Endodermal cell (in vitro differentiated cells): ENCODE results near the gene TOLLIP. TPM values are rescaled to one million over a fixed set of nuclear protein-coding genes. Genes with fewer than 3 reads are reported as not detected.

Experiments
- DNase-seq: peaks from one replicate; pipeline ENCODE4 v3.0.0-alpha.2; 2017
- H3K27ac ChIP-seq: 2 replicates; pipeline ENCODE4 v1.5.1; 2013; ENCODE audit warnings: mild to moderate bottlenecking, low read depth, low read length, moderate library complexity
- H3K27me3 ChIP-seq: 2 replicates; pipeline ENCODE4 v1.6.1; 2013; ENCODE audit warnings: mild to moderate bottlenecking, low read length, moderate library complexity; ENCODE audit not compliant: insufficient read depth, control insufficient read depth, poor library complexity, severe bottlenecking
- H3K36me3 ChIP-seq: 2 replicates; pipeline ENCODE4 v1.7.0; 2013; ENCODE audit warnings: mild to moderate bottlenecking, low read length, moderate library complexity; ENCODE audit not compliant: control insufficient read depth, insufficient read depth
- H3K4me1 ChIP-seq: one replicate; pipeline ENCODE4 v1.7.0; 2013; ENCODE audit warnings: low read length; ENCODE audit not compliant: control insufficient read depth, insufficient read depth
- H3K4me3 ChIP-seq: 2 replicates; pipeline ENCODE4 v1.5.1; 2013; ENCODE audit warnings: mild to moderate bottlenecking, low read length, moderate library complexity
- H3K9ac ChIP-seq: 2 replicates; pipeline ENCODE4 v1.6.1; 2013; ENCODE audit warnings: mild to moderate bottlenecking, low read length, moderate library complexity; ENCODE audit not compliant: poor library complexity, severe bottlenecking; ENCODE audit errors: extremely low read depth
- H3K9me3 ChIP-seq: 2 replicates; pipeline ENCODE4 v1.6.1; 2013; ENCODE audit warnings: mild to moderate bottlenecking, low read length, moderate library complexity; ENCODE audit not compliant: control insufficient read depth
- H3K27ac Mint-ChIP-seq: 2 replicates; pipeline ENCODE4 v1.8.0; 2020; ENCODE audit warnings: mixed read lengths
- H3K27me3 Mint-ChIP-seq: 2 replicates; pipeline ENCODE4 v1.8.0; 2021; ENCODE audit warnings: mild to moderate bottlenecking, mixed read lengths; ENCODE audit not compliant: insufficient read depth
- H3K36me3 Mint-ChIP-seq: 2 replicates; pipeline ENCODE4 v1.8.0; 2020; ENCODE audit warnings: low read depth, mixed read lengths
- H3K4me1 Mint-ChIP-seq: 2 replicates; pipeline ENCODE4 v1.8.0; 2020; ENCODE audit warnings: mixed read lengths
- H3K4me3 Mint-ChIP-seq: 2 replicates; pipeline ENCODE4 v1.8.0; 2020; ENCODE audit warnings: mild to moderate bottlenecking, moderate library complexity, mixed read lengths
- H3K9me3 Mint-ChIP-seq: 2 replicates; pipeline ENCODE4 v1.8.0; 2020; ENCODE audit warnings: mild to moderate bottlenecking, mixed read lengths
- WGBS, 2 experiments: methylation state at CpG; one replicate each; pipeline versions ENCODE4 v1.1.5 to v1.1.7; 2013; ENCODE audit warnings: missing lambda C conversion rate in 2 of 2, mixed read lengths in 1 of 2; ENCODE audit not compliant: insufficient coverage in 1 of 2, insufficient read length in 1 of 2; 5-methylcytosine and 5-hydroxymethylcytosine counted together
- total RNA-seq, 2 donors: library from RNA; stranded (reverse); fragmentation: NEBNext Ultra II Directional in 1 of 2; extraction: Animal tissue kit (Norgen Biotek cat#: 25700) in 1 of 2; gene quantifications; 2 replicates in 1 of 2; 3 replicates in 1 of 2; pipeline ENCODE4 v1.2.1, GENCODE V29; 2021
- TF ChIP-seq, protein P1 (sequence below): fragments of 200-600 bp; sonication (generic); conservative IDR thresholded peaks from 2 replicates; pipeline ENCODE4 v1.5.0; 2021; ENCODE audit warnings: antibody characterized with exemption, mild to moderate bottlenecking

The TOLLIP gene
- total RNA-seq, 2 donors from 2014 or later = 34.3 to 37.4 TPM

DNA sequence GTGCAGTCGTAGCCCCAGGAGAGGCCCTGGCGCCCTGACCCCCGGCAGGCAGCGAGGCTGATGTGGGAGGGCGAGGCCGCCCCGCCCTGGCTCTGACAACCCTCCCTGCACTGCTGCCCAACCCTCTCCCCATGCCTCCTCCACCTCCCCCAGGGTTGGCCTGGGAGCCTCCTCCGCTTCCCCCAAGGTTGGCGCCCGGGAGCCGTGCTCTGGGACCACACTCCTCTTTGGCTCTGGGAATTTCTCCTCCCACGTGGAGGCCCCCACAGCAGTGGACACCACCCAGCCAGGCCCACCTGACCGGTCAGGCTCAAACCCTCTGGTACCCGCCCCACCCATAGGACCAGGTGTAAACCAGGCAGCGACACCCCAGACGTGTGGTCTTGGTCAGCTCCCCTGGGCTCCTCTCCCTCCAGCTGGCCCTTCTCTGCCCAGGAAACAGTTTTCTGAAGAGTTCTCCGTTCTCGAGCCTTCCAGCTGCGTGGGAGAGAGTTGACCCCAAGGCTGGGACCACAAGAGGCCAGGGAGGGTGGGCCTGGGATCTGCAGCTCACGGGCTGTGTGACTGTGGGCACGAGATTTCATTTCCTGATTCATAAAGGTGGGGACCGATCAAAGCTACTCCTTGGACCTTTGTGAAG lies 40.8 kb upstream of the TOLLIP start:
- TF ChIP-seq, protein P1, sequence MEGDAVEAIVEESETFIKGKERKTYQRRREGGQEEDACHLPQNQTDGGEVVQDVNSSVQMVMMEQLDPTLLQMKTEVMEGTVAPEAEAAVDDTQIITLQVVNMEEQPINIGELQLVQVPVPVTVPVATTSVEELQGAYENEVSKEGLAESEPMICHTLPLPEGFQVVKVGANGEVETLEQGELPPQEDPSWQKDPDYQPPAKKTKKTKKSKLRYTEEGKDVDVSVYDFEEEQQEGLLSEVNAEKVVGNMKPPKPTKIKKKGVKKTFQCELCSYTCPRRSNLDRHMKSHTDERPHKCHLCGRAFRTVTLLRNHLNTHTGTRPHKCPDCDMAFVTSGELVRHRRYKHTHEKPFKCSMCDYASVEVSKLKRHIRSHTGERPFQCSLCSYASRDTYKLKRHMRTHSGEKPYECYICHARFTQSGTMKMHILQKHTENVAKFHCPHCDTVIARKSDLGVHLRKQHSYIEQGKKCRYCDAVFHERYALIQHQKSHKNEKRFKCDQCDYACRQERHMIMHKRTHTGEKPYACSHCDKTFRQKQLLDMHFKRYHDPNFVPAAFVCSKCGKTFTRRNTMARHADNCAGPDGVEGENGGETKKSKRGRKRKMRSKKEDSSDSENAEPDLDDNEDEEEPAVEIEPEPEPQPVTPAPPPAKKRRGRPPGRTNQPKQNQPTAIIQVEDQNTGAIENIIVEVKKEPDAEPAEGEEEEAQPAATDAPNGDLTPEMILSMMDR = no peak
- peaks cover 4% of the 10 kb centered on the region for H3K4me1 Mint-ChIP-seq
- Histone ChIP-seq H3K27ac (peak overlapping the region; percentile 99), H3K36me3 (no peaks in the 10 kb centered on the region), H3K4me1 (no peaks in the 10 kb centered on the region), H3K4me3 (no peak overlapping the region), H3K27me3 (no peaks in the 10 kb centered on the region), H3K9ac (no peak overlapping the region), H3K9me3 (no peaks in the 10 kb centered on the region)
- WGBS, 2 experiments = 91 to 93% methylated on average over 12 to 22 of the region's 22 CpGs
- no peaks in the 10 kb centered on the region for H3K36me3 Mint-ChIP-seq
- H3K9me3 Mint-ChIP-seq = peaks cover 2% of the 10 kb centered on the region
- H3K27me3 Mint-ChIP-seq = no peaks in the 10 kb centered on the region
- no peak overlapping the region for H3K27ac Mint-ChIP-seq
- no peak for DNase-seq
- no peak overlapping the region for H3K4me3 Mint-ChIP-seq

DNA sequence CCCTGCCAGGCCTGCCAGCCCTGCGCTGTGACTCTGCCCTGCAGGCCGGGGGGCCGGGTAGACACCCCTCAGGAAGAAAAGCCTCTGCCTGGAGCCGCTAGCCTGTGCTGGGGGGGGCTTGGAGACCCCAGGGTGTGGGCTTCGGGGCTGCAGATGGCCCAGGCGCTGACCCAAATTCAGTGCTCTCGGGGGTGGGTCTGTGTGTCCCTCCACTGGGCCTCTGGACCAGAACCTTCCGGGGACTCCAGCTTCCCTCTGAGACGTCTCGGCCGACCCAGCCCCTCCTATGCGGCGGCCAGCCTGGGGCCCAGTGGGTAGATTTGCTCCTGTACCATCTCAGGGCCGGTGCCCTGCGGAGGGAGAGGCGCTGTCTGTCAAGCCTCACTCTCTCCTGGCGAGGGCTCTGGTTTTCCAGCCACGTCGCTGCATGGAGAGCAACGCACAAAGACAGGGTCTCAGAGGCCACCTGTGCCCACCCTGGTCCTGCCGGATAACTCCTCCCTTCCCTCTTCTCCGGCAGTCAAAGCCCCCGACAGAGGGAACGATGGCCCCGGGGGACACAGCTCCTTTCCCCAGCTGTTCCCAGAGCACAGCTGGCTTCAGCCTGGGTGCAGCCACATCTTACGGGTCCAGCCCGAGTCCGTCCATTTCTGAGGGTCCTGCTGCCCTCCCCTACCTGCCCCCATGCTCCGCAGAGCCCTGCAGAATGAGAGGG lies 40.1 kb upstream of the TOLLIP start:
- no peaks in the 10 kb centered on the region for H3K4me1 ChIP-seq
- H3K36me3 ChIP-seq = no peaks in the 10 kb centered on the region
- Mint-ChIP-seq H3K27me3 (peaks cover 2% of the 10 kb centered on the region), H3K9me3 (peaks cover 2% of the 10 kb centered on the region), H3K4me1 (peaks cover 4% of the 10 kb centered on the region), H3K27ac (no peak overlapping the region), H3K36me3 (no peaks in the 10 kb centered on the region), H3K4me3 (no peak overlapping the region)
- H3K27me3 ChIP-seq = no peaks in the 10 kb centered on the region
- peak overlapping the region; percentile 99 for H3K27ac ChIP-seq
- no peak for DNase-seq
- no peak overlapping the region for H3K9ac ChIP-seq
- WGBS, 2 experiments = 75 to 83% methylated on average over 19 to 29 of the region's 29 CpGs
- TF ChIP-seq, protein P1 = no peak
- no peak overlapping the region for H3K4me3 ChIP-seq
- no peaks in the 10 kb centered on the region for H3K9me3 ChIP-seq

DNA sequence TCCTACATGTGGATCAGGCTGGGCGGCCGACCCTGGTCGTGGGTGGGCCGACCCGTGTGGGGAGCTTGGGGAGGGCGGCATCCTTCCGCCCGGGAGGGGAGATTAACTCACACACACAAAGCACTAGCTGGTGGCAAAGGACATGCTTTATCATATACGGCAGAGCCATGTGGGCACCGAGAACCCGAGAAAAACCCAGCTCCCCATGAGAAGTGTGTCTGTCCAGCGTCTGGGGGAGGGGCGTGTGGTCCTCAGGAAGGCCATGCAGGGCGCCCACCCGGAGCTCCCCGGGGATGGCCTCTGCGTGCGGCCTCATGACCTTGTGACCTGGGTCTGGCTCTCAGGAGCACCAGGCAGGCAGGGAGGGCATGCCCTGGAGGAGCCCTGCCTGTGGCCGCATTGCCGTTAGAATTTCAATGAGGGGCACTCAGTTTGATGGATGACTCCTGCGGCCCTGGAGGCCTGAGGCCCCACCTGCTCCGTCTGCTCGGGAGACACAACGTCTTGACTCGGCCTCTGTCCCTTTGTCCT lies 39.4 kb upstream of the TOLLIP start:
- no peaks in the 10 kb centered on the region for H3K27me3 ChIP-seq
- TF ChIP-seq, protein P1 = no peak
- no peaks in the 10 kb centered on the region for H3K9me3 ChIP-seq
- no peak overlapping the region for H3K9ac ChIP-seq
- H3K4me1 ChIP-seq = no peaks in the 10 kb centered on the region
- H3K9me3 Mint-ChIP-seq = peaks cover 2% of the 10 kb centered on the region
- peak overlapping the region; percentile 99 for H3K27ac ChIP-seq
- WGBS, 2 experiments = 67 to 76% methylated on average over 16 to 25 of the region's 25 CpGs
- no peaks in the 10 kb centered on the region for H3K36me3 Mint-ChIP-seq
- H3K36me3 ChIP-seq = no peaks in the 10 kb centered on the region
- H3K4me3 Mint-ChIP-seq = no peak overlapping the region
- H3K4me3 ChIP-seq = no peak overlapping the region
- H3K4me1 Mint-ChIP-seq = peaks cover 4% of the 10 kb centered on the region
- H3K27me3 Mint-ChIP-seq = peaks cover 3% of the 10 kb centered on the region
- H3K27ac Mint-ChIP-seq = no peak overlapping the region
- no peak for DNase-seq
